Daoy (cell line): Measurements from ENCODE around the gene CERCAM. TPM values are rescaled to one million over a fixed set of nuclear protein-coding genes. Genes with fewer than 3 reads are reported as not detected.
"Not testable (repeated sequence)": the region's sequence is repeated elsewhere in the genome, so short reads cannot be mapped to it uniquely, and the experiment has no call there.

Experiments used
- DNase-seq: peaks from one replicate; pipeline ENCODE4 v3.0.0-alpha.2; 2015; ENCODE audit warnings: low read depth
- total RNA-seq: library from RNA; depleted of rRNA; stranded (reverse); fragments of >200 nt; shearing (Covaris generic); gene quantifications from 2 replicates; pipeline ENCODE4 v1.2.3, GENCODE V29; 2014

The CERCAM gene
- total RNA-seq, 1 experiment from 2014 or later = 16.6 TPM

- no peak for DNase-seq
Observed at GRCh38 chr9:128393145-128393775, 27.4 kb upstream of the CERCAM start.

GRCh38 chr9:128393970-128394369 lies 26.7 kb upstream of the CERCAM start:
- no peak for DNase-seq

- DNase-seq = no peak
Observed at GRCh38 chr9:128394379-128395168, 26.1 kb upstream of the CERCAM start.

GRCh38 chr9:128396970-128397613 lies 23.6 kb upstream of the CERCAM start:
- no peak for DNase-seq

GRCh38 chr9:128397831-128398230 lies 22.8 kb upstream of the CERCAM start:
- DNase-seq = no peak

- DNase-seq = no peak
Observed at GRCh38 chr9:128399861-128400260, 20.8 kb upstream of the CERCAM start.

GRCh38 chr9:128404560-128404959 lies 16.1 kb upstream of the CERCAM start:
- DNase-seq = no peak

GRCh38 chr9:128405077-128405779 lies 15.4 kb upstream of the CERCAM start:
- DNase-seq = no peak

- DNase-seq = no peak
Observed at GRCh38 chr9:128405780-128406171, 14.9 kb upstream of the CERCAM start.

GRCh38 chr9:128406848-128407391 lies 13.7 kb upstream of the CERCAM start:
- peak; percentile 80 for DNase-seq

GRCh38 chr9:128408963-128409431 lies 11.7 kb upstream of the CERCAM start:
- DNase-seq = no peak

- no peak for DNase-seq
Observed at GRCh38 chr9:128409450-128409849, 11.2 kb upstream of the CERCAM start.

GRCh38 chr9:128409978-128410377 lies 10.7 kb upstream of the CERCAM start:
- DNase-seq = peak; percentile 46

GRCh38 chr9:128411364-128412119 lies 9.1 kb upstream of the CERCAM start:
- no peak for DNase-seq

- peak; percentile 68 for DNase-seq
Observed at GRCh38 chr9:128412120-128412790, 8.4 kb upstream of the CERCAM start.

- not testable (repeated sequence) for DNase-seq
Observed at GRCh38 chr9:128413728-128414127, 6.9 kb upstream of the CERCAM start.

- DNase-seq = no peak
Observed at GRCh38 chr9:128414461-128414860, 6.2 kb upstream of the CERCAM start.

- no peak for DNase-seq
Observed at GRCh38 chr9:128415281-128415680, 5.4 kb upstream of the CERCAM start.

- DNase-seq = no peak
Observed at GRCh38 chr9:128416014-128416413, 4.6 kb upstream of the CERCAM start.

GRCh38 chr9:128416432-128417019 lies 4.1 kb upstream of the CERCAM start:
- DNase-seq = no peak
